Stimulated activated CD4-positive, alpha-beta T cell treated with anti-CD3 and anti-CD28 coated beads, Interleukin-1b, Interleukin-23, amount 100 ng/mL, for 1 hour (primary cell): ENCODE measurements around the gene SGMS2.

ENCODE experiments used
- DNase-seq, 2 donors: peaks; one replicate each; pipeline ENCODE4 v3.0.0-alpha.2; 2020; ENCODE audit warnings: low read depth in 2 of 2

SGMS2 gene

DNA sequence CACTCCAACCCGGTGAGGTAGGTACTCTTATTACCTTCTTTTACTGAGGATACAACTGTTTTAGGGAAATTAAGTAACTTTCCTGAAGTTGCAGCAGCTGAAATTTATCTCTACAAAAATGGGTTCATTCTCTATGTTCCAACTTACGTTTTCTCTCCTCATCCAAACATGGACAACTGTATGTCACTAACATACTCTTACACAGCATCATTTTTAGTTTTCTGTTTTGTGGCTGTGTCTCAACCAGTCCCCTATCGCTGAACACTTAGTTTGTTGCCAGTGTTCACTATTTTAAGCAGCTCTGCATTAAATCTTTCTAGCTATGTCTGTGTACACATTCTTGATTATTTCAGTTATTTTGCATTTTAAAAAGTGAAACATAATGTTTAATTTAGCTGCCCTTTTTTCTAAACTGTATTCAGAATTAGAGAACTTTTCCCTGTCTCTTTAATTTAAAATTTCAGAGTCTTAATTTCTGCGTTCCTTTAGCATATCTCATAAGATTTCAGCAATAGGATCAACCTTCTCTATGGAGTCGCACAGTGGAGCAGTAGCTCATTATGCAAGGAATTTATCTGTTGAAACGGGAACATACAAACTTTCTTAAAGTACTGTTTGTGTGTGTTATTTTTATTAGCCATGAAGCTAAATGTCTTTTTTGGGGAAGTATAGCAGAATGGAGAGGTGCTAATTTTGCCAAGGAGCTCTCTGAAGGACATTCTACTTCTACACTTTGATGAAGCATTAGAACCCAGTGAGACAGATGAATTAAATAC, 3.8 kb downstream of the SGMS2 start:
- no peak for DNase-seq

DNA sequence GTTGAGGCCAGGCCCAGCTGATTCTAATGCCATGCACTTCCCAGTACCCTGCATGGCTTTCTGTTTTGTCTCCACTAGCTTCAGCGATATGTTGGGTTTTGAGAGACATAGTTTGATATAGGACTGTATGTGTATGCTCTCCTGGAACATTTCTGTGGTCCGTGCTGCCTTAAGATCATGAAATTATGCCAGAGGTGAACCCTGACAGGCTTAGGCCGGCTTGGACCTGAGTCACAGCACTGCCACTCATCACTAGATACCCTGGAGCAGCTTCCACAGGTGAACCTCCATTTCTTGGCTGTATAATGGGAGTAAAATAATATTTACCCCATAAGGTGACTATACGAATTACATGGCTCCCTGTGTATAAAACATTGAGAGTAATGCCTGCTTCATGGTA, 6.4 kb downstream of the SGMS2 start:
- DNase-seq, result no peak

DNA sequence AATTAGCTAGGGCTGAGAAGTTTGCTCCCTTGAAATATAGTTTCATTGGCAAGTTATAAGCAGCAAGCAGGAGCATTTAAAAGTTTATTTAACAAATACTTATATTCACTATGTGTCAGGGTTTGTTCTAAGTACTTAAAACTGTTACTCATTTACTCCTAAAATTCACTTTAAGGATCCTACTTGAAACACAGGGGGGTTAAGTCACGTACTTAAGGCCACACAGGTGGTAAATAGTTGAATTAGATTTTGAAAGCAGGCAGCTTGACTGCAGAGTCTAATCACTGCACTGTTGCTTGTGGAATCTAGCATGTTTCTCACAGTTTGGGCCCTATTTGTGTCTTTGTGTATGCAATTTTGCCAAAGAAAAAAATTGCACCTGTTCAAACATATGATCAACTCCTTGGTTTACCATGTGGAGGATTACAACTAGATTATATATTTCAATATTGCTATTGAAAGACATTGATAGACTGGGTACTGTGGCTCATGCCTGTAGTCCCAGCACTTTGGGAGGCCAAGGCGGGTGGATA, 7.6 kb downstream of the SGMS2 start:
- DNase-seq, result no peak

DNA sequence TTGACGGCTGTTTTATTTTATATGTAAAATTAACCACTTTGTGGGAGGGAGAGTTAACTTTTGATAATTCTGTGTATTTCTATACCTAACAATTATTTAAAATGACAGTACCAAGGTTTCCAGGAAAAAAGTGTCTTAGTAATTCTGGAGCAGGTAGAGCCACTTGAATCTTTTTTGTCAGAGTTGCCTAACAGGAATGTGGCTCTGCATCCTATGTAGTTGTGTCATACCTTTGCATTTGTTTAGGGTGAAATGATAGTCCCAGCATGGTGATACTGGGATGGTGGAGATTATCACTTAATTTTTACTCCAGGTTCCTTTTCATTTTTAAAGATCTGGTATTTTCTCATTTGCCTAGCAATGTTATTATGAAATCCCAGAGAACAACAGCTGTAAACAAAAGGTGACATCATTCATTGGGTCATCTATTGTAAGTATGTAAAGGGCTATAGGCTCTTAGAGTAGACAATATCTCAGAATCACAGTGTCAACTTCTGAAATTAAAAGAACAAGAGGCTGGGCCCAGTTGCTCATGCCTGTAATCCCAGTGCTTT, 9.6 kb downstream of the SGMS2 start:
- no peak for DNase-seq

DNA sequence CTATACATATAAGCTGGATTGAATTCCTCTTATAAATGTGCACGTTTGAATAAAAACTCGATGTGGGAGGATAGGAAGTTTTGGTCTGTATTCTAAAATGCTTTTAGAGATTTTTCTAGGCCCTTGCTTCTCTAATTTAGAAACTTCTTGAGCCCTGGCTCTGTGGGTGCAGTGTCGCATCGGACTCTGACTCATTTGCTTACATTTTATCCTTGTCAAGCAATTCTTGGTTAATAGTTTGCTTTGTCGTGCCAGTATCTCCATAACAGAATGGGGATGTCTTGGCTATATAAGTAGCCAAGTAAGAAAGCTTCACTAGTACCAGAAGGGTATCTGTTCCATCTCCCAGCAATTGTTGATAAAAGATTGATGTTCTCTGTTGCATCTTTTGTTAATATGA, 10.7 kb downstream of the SGMS2 start:
- DNase-seq, result no peak

DNA sequence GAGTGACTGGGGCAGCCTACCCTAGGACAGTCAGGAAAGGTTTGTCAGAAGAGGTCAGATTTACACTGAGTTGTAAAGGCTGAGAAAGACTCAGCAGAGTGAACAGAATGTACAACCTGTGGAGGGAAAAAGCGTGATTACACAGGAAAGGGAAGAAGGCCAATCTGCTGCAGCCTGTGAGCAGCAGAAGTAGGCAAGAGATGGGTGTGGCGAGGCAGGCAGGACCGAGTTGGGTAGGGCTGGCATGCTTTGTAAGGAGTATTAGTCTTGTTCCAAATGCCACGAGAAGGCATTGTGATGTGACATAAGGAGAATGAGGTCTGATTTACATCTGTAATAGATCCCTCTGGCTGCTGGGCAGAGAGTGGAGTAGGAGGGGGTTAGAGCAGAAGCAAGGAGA, 12.6 kb downstream of the SGMS2 start:
- DNase-seq, result no peak

DNA sequence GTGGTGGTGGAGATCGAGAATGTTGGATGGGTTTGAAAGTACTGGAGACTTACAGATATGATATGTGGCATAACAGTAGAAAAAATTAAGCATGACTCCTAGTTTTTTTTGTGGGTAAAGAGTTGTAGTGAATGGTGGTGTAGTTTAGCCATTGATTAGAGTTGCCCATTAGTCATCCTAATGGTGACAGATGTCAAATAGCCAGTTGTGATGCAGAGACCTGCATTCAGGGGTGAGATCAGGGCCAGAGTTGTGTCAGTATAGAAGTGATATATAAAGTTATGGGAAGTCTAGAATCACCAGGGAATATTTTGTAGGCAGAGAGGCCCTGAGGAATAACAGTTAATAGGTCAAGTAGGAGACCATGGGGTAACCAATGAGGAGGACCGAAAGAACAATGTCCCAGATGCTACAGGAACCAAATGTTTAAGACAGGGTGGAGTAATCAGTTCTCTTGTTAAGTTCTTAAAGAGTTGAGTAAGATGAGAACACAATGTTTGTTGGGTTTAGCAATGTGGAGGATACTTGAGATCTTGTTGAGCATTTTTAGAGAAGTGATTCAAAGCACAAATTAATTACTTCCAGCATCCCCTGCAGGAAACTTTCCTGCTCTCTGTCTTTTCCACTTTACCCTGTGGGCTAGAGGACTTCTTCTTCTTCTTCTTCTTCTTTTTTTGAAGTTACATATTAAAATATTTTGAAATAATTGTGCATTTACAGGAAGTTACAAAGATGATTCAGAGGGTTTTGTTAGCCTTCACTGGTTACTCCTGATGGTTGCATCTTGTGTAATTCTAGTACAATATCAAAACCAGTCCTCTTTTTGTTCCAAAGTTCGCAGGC, 13.3 kb downstream of the SGMS2 start:
- no peak for DNase-seq

DNA sequence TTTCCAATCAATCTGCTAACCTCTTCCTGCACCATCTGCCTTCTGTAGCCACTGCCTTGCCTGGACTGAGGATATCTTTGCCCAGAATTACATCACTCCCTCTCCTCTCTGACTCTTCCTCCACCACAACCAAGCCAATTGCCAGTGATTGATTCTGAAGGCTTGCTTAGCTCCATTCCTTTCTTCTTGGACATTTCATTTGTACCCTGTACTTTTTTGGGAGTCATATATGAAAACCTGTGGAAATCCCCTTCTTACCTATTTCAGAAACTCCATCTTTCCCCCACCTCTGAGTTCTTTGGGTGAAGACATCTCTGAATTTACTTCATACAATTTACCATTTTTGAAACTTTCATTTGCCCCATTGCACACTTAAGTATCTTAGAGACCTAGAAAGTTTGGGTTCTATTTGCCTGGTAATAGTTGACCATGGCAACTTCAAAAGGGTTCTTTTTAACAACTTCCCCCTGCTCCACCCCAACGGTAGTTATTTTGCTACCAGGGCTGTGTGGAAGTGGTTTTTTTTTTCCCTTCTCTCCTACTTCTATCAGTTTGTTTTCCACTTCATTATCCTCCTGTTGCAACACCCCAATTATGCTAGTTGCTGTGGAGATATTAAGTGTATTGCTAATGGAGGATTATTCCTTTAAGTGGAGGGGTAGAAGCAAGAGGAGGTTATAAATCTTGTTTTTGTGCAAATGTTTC, 14.3 kb downstream of the SGMS2 start:
- DNase-seq, result no peak

DNA sequence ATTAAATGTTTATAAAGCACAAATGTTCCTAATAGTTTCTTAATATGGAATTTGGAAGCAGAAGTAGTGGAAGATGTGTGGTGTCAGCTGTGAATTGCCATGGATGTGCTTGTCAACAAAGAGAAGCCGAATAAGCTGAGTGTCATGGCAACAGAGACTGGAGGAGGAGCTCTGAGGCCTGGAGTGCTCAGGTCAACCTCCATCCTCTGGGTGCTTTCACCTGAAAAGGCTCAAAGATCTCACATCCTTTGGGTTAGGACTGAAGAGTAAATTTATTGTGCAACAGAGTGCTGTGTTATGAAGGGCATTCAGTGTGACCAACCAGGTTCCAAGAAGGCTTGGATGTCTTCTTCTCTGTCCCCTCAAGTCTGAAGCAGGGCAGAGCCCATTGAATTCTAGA, 18.7 kb downstream of the SGMS2 start:
- no peak for DNase-seq

DNA sequence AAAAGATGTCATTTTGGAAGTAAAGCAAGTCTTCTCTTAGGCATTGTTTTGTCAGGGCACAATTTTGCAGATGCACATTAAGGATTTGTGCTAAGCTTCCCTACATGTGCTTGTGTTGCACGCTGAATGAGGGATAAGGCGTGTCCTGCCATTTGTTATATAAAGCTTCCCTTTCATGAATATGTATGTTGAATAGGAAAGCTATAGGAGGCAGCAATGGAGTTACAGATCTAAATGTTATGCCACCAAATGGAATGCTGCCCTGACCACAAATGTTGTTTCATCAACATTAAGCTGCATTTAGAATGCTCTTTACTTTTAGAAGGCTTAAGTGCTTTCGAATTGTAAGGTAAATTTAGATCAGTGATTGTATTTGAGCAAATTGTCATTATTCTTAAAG, 20.9 kb downstream of the SGMS2 start:
- DNase-seq, result no peak

DNA sequence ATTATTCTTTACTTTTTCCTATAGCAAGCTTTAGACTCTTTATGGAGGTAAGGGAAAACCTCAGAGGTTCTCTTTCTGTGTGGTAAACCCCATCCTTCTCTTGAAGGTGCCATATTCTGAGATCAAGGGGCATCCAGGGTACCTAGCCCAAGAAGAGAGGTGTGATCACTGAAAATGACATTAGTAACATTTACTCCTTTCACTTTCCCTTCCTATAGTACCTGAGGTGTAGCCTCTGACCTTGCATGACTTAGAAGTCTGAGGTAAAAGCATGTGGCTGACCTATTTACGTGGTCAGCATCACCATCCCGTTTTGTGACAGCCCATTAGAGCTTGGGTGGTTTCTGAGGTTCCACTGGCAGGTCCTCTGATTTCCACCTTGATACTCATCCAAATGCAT, 25.7 kb downstream of the SGMS2 start:
- DNase-seq, result no peak

DNA sequence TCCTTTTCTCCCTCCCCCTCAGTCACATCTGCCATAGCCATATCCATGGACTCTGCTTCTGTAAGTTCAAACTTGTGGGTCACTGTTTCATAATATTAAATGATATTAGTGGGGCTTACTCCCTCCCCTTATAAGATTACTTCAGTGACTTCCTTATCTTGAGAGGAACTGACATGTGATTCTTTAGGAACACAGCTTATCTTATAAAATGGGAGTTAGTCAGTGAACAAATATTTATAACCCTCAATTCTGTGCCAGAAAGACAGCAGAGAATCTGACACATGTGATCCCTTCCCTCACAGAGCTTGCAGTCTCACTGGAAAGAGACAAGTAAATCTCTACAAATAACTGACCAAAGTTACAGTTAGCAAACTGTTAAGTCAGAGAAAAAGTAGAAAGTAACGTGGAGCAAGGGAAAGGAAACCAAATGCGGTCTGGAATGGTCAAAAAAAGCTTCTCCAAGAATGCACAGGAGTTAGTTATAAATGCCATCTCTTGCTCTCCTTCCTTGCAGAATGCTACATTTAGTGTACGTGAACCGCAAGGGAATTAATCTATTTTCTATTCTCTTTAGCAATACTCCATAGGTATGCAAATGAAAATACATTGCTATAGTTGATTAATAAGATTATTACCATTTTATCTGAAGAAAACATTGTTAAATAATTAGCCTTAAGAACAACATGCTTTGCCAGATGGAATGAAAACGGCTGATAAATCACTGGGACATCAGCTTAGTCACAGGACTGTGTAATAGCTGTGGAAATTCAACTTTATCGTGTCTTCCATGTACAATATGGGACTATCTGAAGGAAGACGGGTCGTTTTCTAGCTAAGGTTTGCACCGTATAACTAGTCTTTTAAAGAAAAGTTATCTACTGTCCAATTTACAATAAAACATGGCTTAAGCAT, 29.0 kb downstream of the SGMS2 start:
- no peak for DNase-seq

DNA sequence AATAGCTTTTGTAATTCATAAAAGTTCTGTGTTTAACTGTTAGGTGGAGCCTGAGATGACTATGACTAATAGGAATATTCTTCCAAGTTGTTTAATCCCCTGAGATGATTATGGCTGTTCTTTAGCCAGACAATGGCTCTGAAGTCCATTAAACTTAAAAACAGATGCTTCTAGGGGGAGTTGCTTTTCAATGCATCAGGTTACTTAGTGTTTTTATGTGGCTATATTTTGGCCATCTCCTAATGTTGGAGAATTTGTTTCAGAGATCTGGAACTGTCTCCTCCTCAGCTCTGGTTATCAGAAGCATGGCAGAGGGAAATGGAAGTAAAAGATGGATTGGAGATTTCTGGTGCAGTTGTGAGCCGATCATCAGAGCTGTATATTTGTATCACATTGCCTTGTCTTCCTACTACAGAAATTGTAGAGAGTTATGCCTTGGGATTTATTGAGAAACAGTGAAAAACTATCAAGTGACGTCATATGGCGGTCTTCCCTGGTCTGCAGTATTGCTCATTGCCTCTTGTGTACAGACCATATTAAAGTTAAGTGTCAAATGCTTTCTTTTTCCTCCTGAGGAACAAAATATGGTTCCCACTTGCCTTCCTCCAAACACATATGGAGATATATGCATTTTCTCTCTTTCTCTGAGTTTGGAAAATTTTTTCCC, 29.8 kb downstream of the SGMS2 start:
- DNase-seq, result no peak

DNA sequence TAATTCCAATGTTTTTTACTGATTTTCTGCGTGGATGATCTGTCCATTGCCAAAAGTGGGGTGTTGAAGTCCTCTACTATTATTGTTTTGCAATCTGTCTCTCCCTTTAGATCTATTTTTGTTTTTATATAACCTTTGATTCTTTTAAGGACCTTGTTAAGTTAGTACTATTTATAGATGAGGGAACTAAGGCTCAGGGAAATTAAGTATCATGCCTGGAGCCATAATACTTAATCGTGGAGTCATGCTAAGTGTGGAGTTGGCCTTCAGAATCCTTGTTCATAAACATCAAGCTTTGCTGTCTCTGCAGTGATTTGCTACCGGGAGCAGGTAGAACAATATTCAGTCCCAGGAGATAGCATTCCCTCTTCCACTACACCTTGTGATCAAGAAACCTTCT, 31.0 kb downstream of the SGMS2 start:
- no peak for DNase-seq

DNA sequence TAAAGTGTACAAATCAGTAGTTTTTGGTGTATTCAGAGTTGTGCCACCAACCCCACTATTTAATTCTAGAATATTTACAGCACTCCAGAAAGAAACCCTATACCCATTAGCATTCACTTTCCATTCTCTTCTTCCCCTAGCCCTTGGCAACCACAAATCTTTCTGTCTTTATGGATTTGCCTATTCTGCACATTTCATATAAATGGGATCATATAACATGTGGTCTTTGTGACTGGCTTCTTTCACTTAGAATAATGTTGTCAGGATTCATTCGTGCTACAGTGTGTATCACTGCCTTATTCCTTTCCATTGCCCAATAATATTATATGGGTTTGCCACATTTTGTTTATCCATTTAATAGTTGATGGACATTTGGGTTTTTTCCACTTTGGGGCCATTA, 32.2 kb downstream of the SGMS2 start:
- DNase-seq, result no peak

DNA sequence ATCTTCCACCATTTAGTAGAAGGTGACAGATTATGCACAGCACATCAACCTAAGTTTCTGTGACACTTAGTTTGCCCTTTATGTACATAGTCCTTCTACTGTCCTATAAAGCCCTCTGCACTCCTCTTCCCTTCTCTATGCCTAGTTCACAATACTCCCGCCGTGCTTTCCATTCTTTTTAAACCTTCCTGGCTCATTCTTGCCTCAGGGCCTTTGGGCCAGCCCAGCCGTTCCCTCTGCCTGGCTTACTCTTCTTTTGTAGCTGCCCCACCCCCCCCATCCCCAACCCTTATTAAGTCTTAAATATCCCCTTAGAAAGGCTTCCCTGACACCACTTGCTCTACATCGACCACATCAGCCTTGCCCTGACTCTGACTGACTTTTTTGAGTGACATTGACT, 33.0 kb downstream of the SGMS2 start:
- no peak for DNase-seq

DNA sequence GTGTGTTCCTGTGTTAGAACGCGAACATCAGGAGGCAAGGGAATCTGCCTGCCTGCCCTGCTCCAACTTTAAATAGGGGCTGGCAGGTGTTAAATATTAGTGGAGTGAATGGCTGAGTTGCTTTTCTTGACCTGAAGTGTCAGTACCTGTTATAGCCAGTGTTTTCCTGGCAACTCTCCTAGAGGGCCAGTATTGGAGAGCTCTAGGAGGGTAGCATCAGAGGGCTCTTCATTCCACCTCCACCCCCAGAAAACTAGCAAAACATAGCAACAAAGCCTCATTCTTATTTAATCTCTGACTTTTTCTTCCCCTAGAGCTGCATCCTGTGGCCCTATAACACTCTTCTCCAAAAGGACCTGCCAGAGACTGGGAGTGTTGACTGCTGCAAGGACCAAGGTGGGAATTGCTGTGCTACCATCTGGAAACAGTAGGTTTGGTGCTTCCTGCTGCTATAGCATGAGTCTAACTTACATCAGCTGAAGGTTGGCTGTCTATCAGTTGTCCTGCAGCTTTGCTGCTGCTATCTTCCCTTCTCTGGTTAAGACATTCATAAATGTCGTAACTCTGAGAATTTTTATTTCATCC, 33.5 kb downstream of the SGMS2 start:
- DNase-seq, result no peak

DNA sequence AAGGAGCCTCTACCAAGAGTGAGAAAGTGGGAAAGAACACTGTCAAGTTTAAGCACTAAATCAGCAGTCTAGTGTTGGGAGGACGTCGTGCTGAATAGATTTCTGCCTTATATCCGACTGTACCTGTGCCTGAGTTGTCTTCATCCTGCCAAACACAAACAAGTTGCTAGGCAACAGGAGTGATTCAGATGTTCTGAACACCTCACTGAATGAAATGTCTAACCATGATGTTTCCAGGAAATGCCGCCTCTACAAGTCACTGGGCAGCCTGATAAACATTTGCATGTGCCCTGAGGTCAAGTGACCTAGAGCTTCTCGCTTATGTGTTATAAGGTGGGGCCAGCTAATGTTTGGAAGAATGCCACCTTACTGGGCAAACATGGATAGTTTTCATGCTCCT, 37.9 kb downstream of the SGMS2 start:
- DNase-seq, result no peak

DNA sequence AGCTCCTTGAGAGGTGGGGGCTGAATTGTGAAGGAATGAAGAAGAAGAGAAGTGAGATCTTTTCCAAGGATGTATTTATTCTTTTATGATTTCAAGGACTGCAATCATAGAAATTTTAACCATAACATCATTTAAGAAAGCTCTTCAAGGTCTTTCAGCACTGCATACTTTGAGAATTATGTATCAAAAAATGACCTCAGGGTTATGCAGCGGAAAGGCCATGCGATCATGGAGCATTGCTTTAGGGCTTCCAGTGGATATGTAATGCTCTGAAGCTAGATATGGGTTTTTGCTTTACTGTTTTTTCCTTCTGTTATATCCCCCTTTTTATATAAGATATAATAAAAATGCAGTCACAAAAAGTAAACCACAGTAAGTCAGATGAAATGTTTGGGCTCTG, 38.7 kb downstream of the SGMS2 start:
- no peak for DNase-seq

DNA sequence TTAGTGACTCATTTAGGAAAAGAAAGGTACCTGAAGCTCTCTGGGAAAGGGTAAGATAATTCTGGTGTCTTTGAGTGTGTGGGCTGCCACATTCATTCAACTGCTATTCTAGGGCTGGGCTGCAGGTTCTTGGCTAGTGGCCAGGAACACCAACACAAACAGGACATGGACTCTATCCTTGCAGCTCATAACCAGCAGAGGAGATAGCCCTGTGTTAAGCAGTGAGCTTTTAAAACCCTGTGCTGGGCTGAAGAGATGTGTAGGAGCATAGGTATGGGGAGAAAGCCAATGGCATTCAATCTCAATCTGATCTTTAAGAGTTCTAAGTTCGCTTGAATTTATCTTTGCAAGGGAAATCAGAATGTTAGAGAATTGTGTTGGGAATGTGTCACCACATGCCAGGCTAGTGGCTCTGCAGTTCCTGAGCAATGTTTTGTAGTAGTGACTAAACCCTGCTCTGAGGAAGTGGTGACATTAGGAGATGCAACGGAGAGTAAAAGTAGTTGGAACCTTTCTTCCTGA, 39.2 kb downstream of the SGMS2 start:
- DNase-seq, result no peak
